ENCODE measurements around the gene KIRREL3. TPM values are rescaled to one million over a fixed set of nuclear protein-coding genes. Genes with fewer than 3 reads are reported as not detected.

Gene KIRREL3
- total RNA-seq, 1 donor from 2014 or later: 29.3 TPM

- no peak for DNase-seq
These were observed 370.1 kb downstream of the KIRREL3 start for GRCh38 chr11:126630488-126630887.

- peak; percentile 72 for DNase-seq
These were observed 371.6 kb downstream of the KIRREL3 start for GRCh38 chr11:126628790-126629621.

GRCh38 chr11:126628450-126628789 lies 372.1 kb downstream of the KIRREL3 start:
- no peak for DNase-seq

GRCh38 chr11:126627421-126627820 lies 373.1 kb downstream of the KIRREL3 start:
- DNase-seq: no peak

- DNase-seq: no peak
These were observed 376.1 kb downstream of the KIRREL3 start for GRCh38 chr11:126624506-126624905.

- no peak for DNase-seq
These were observed 381.1 kb downstream of the KIRREL3 start for GRCh38 chr11:126619516-126619915.

- DNase-seq: no peak
These were observed 384.7 kb downstream of the KIRREL3 start for GRCh38 chr11:126615845-126616244.

GRCh38 chr11:126613272-126613671 lies 387.3 kb downstream of the KIRREL3 start:
- no peak for DNase-seq

GRCh38 chr11:126612671-126613070 lies 387.9 kb downstream of the KIRREL3 start:
- no peak for DNase-seq

- no peak for DNase-seq
These were observed 389.1 kb downstream of the KIRREL3 start for GRCh38 chr11:126611438-126611837.

- no peak for DNase-seq
These were observed 391.9 kb downstream of the KIRREL3 start for GRCh38 chr11:126608658-126609057.

GRCh38 chr11:126607776-126608541 lies 392.6 kb downstream of the KIRREL3 start:
- DNase-seq: no peak

GRCh38 chr11:126607374-126607773 lies 393.2 kb downstream of the KIRREL3 start:
- peak; percentile 20 for DNase-seq

GRCh38 chr11:126606484-126606883 lies 394.1 kb downstream of the KIRREL3 start:
- no peak for DNase-seq

- DNase-seq: no peak
These were observed 396.1 kb downstream of the KIRREL3 start for GRCh38 chr11:126604461-126604860.

GRCh38 chr11:126603486-126603885 lies 397.1 kb downstream of the KIRREL3 start:
- no peak for DNase-seq

- no peak for DNase-seq
These were observed 397.6 kb downstream of the KIRREL3 start for GRCh38 chr11:126602993-126603392.

- no peak for DNase-seq
These were observed 398.1 kb downstream of the KIRREL3 start for GRCh38 chr11:126602349-126602940.

GRCh38 chr11:126601550-126602215 lies 398.9 kb downstream of the KIRREL3 start:
- DNase-seq: no peak

GRCh38 chr11:126601136-126601535 lies 399.4 kb downstream of the KIRREL3 start:
- DNase-seq: no peak

GRCh38 chr11:126599217-126599897 lies 401.2 kb downstream of the KIRREL3 start:
- DNase-seq: no peak
